Activated T-cell treated with anti-CD3 and anti-CD28 coated beads, Interleukin-2, amount 50 U/mL, for 48 hours (primary cell): ENCODE data around the gene IL1R2.

ENCODE experiments used
- DNase-seq, 2 experiments: peaks; one replicate each; pipeline ENCODE4 v3.0.0-alpha.2; 2020

IL1R2 gene

DNA sequence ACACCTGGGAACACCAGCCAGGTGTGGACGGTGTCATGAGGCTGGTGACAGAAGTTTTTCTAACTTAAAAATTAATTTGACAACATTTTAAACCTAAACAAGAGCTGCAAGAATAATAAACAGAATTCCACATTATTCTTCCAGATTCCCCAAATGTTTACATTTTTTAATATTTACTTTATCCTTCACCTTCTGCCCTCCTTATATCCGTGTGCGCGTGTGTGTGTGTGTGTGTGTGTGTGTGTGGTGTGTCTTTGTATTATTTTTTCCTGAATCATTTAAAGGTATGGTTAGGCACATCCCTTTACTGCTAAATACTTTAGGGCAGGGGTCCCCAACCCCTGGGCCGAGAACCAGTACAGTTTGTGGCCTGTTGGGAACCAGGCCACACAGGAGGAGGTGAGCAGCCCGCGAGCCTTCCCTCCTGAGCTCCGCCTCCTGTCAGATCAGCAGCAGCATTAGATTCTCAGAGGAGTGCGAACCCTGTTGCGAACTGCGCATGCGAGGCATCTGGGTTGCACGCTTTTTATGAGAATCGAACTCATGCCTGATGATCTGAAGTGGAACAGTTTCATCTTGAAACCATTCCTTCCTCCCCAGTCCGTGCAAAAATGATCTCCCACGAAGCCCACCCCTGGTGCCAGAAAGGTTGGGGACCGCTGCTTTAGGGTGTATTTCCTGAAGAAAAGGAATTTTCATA, 16.4 kb upstream of the IL1R2 start:
- DNase-seq, result no peak

DNA sequence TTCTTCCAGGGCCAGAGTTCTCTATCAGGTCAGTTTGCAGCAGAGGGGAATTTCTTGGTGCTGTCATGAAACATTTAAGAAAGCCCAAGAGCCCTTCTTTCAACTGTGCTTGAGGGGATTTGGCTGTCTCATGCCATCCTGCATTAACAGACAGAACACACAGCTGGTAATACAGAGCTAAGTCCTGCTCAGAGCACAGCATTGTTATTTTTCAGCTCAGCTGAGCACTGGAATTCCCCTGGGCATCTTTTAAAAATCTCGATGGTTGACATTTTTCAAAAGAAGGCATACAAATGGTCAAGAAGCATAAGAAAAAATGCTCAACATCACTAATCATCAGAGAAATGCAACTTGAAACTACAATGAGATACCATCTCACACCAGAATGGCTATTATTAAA, 14.9 kb upstream of the IL1R2 start:
- DNase-seq, result no peak

DNA sequence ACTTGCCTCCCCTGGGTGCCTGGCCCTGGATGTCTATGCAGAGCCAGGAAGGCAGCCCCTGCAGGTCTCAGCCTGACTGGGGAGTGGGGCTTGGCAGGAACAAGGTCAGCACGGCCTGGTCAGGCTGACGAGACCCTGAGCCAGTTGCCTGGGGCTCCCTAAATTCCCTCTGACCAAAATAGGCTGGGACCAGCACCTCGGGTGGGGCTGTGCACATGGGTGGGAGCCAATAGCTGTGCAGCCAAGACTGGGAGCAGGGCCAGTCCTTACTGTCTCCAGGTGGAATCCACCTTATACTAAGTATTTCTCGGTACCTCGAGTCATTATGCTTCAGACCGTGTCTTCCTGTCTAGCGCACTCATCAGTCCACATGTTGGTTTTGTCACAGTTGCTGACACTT, 11.4 kb upstream of the IL1R2 start:
- no peak for DNase-seq

DNA sequence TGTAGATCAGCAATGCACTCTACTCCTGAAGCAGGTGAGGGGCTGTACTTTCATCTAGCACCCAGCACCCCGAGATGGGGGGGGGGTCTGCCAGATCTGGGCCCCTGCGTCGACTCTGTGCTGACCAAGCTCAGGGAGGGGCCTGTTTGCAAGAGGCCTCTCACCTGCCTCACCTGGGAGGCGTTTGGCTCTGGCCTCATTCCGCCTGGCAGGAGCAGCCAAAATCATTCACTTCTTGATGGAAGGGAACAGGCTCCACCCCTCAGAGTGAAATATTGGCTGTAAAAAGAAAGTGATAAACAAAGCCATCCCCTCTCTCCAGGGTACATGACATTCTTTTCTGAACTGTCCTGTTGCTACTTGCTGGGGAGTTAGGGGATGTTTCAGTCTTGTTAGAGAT, 10.7 kb upstream of the IL1R2 start:
- DNase-seq, result no peak

DNA sequence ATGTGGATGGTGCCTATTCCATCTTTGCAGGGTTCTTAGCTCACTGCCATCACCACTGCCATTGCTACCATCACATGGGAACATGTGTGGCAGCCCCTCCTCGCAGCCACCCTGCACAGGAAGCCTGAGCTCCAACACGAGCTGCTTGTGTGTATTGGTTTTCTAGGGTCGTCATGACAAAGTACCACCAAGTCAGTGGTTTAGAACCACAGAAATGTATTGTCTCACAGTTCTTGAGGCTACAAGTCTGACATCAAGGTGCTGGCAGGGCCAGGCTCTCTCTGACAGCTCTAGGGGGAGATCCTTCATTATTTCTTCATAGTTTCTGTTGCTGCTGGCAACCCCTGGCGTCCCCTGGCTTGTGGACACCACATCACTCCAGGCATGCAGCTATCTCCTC, 10.3 kb upstream of the IL1R2 start:
- DNase-seq, result no peak

DNA sequence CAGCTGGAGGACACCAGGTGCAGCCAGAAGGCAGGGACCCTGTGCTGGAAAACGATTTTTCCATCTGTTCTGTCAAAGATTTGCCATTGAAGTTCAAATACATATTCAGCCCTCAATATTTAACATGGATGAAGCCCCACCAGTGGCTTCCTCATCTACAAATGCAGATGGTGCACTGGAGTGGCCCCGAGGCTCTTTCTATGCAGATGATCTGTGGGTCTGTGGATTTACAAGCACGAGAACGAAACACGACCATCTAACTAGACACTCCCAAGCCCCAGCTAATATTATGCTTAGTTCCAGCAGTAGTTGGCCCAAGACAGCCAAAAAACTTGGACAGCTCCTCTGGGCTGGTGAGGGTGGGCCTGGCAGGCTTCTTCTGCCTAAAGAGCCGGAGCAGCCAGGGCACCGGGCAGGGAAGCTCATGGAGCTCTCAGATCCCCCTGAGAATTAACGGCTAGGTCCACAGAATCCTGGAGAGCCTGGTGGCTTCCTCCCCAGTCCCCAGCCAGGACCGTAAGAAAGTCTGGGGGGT, 9.2 kb upstream of the IL1R2 start:
- DNase-seq, result no peak

DNA sequence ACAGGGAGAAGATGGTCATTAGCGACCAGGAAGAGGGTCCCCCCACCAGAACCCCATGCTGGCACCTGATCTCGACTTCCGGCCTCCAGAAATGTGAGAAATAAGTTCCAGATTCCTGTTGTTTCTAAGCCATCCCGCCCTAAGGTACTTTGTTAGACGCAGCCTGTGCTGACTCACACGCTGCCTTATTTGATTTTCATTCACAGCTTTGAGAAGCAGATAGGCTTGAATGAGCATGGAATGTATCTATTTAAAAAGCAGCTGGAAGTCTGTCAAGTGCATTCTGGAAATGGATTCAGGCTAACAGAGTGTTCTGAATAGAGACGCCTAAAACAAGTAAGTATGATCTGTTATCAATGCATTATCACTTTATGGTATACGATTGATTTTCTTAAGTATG, 8.3 kb upstream of the IL1R2 start:
- no peak for DNase-seq

DNA sequence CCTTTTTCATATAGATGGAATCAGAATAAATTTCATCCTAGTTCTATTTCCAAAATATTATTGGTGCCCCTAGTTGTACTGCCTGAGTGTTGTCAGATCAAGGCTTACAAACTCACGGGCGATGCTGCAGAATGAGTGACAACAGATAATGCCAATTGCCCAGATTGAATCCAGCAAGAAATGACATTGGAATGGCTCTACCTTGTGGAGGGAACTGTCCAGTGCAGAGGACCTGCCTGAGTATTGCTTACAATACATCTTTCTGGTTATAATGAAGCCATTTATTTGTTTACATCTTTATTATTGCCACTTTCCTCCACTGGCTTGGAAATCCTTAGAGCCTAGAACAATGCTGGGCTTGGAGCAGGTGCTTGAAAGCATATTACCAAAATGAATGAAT, 7.8 kb upstream of the IL1R2 start:
- no peak for DNase-seq

DNA sequence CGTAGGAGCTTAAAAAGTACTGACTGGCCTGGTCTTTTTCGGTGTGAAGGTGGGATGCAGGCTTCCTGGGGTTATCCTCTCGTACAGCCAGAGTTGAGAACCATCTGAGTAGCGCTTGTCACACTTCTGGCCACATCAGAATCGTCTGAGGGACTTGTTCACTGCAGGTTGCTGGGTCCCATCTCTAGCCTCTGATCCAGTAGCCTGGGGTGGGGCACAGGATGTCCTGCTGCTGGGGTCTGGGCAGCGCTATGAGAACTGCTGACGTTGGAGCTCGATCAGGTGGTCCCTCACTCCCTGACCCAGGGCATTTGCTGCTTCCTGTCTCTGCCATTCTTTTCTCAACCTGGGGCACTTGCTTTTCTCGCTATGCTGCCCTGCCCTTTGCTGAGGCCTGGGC, 7.1 kb upstream of the IL1R2 start:
- DNase-seq, result no peak

DNA sequence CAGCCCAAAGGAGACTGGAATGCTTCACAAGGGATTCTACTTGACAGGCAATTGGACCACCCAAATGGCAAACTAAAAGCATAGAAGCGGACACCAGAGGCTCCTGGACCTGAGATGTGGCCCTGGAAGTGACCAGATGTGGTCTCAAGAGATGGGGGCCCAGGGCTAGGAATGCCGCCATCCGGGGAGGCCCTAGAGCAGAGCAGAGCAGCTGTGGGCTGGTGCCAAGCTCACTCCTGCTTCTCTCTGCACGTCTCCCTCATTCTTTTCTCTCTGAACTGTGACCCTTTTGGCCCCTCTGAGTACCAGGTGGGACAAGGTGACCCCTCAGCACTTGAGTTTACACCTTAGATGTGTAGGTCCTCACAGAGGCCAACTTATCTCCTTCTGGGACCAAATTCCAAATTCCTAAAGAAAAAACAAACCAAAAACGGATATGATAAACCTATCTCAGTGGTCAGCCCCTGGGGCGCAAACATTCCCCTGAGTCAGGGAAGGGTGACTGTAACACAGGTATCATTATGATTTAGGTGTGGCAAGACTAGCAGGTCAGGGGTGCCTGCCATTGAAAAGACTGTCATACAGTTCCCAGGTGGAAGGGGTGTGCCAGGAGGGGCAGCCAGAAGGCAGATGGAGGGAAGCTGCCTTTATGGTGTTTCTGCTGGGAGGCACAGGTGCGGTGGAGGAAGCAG, 6.5 kb upstream of the IL1R2 start:
- no peak for DNase-seq

DNA sequence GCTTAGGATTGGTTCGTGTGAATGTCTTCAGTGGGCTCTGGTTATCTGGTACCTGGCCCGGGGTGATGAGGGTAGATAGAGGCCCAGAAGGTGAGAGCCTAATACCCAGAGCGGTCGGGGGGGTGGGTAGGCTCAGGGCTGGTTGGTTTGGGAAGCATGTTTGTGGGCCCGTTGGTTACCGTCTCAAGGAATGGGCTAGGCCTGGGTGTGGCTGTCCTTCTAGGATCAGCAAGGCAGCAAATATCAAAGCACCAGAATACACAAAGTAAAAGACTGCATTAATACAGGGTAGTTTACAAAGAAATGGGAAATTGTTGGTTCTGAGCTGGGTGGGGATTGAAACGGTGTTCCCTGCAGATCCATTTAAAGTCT, 6.0 kb upstream of the IL1R2 start:
- DNase-seq, result no peak

DNA sequence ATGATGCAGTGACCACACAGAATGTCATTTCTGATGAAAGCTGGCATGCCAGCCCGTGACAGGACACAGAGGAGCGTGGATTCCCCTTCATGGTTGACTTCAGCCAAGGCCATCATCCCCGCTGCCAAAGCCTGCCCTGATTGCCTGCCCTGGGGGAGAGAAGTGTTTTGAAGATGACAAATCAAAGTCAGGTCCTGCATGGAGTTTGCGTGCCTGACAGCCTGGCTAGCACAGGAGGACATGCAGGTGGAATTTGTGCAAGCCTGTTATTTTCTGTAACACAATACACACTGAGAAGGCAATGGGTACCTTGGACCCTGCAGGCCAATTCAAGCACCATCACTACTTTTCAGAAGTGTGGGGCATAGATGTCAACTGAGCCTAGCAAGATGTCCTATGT, 5.4 kb upstream of the IL1R2 start:
- no peak for DNase-seq

DNA sequence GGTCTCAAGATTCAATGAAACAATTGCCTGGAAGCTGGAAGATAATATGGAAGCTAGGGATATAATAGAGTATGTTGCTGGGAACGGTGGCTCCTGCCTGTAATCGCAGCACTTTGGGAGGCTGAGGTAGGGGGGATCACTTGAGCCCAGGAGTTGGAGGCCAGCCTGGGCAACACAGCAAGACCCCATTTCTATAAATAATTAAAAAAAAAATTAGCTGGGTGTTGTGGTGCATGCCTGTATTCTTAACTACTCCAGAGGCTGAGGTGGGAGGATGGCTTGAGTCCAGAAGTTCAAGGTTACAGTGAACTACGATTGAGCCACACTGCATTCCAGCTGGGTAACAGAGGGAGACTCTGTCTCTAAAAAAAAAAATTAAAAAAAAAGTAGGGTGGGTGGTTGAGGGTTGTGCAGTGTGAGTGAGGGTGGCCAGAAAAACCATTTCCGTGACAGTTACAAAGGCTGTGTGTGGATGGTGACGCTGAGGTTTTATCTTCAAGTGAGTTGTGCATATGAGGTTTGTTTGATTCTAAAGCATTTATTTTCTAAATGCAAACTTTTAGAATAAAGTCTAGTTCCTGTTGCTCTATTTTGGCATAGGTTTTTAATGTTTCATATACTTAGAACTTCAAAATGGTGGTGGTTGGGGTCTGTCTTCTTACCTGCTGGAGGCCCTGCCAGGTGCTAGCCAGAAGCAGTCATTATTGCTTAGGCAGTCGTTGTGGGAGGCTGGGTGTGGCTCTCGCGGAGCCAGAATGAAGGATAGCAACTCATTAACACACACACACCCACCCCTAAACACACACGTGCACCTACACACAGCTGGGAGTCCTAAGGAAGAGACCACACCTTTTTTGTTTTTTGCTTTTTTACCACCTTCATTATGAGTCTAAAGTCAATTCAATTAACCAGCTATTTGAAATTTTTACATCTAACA, 4.7 kb upstream of the IL1R2 start:
- DNase-seq, result no peak

DNA sequence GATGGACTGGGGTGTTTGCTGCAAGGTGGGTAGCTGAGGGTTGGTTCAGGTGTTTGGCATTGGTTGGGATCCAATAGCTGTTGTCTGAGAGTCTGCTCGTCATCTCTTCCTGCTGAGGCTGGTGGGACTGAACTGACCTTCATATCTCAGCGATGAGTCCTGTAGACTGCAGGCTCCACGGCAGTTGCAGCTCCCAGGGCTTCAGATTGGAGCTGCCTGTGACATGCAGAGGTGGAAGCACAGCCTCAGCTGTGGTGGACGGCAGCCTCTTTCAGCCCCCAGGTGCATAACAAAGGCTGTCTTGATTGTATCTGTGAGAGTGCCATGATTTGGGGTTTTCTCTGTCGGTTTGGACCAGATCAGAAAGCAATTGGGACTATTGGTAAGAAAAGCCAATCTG, 3.9 kb upstream of the IL1R2 start:
- no peak for DNase-seq

DNA sequence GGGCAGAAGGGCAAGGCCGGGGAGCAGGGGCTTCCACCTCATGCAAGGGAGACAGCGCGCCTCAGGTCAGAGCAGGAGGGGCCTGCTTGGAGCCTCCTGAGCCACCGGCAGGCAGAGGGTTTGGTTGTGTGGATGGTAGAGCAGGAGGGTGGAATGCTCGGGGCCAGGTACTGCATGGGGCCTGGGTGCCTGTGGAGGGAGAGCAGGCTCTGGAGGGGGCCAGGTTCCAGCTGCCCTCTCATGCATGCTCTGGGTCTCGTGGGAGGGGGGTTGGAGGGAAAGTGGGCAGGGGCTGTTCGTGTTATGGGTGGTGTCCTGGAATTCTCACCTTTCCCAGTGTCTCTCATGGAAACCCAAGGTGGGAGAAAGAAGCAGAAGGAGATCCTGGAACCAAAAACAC, 3.2 kb upstream of the IL1R2 start:
- no peak for DNase-seq

DNA sequence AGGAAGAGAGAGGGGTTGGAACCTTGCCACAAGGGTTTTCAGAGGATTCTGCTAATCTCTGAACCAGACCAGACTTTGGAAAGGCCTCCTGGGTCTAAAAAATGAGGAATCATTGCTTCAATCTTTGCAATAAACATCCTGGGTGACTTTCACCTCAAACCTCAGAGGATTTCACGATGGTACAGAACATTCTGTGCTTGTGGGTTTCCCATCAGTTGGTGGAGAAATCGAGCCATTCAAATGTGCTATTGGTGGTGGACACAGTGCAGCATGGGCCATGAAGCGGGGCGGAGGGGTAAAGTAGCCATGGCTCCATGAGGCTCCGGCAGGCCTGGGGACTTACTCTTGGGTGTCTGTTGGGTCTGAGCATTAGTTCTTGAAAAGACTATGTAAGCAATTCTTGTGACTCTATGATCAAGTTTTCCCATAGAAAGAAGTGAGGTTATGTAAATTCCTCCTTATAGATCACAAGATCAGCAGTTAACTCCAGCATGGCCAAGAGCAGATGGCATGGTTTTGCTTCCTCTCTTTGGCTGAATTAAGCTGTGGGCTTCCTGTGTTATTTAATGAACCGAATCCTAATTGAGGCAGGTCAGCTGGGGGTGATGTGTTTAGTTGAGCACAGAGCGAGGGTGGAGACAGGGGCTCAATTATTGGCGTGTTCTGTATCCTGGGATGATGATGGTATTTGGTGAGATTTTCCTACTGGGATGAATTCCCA, 1.9 kb upstream of the IL1R2 start:
- DNase-seq, result no peak

DNA sequence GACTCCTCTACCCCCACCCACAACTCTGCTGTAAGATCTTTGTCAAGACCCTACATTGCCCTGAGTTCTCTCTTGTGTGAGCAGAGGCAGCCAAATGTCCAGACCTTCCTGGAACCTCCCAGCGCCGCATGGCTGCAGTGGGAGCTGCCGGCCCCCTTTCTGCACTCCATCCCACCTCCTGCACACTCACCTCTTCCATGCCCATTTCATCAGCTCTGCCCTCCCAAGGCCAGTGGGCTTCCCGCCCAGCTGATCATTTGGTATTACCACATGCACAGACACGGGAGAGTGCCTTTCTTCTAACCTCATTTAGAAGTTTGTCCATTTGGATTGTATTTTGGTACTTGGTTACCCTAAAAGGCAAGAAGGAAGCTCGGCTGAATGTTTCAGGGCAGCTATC, 2.0 kb downstream of the IL1R2 start:
- no peak for DNase-seq

DNA sequence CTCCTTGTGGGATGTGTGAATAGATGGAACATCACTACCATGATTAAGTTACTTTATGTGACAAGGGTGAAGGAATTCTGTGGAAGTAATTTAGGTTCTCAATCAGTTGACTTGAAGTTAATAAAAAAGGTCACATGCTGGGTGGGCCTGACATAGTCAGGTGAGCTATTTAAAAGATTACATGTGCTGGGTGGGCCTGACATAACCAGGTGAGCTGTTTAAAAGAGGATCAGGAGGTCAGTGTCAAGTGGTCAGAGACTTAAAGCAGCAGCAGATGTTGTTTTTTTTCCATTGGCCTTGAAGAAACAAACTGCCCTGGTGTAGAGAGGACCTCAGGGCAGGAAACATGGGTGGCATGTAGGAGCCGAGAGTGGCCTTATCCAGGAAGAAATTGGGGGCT, 3.3 kb downstream of the IL1R2 start:
- no peak for DNase-seq

DNA sequence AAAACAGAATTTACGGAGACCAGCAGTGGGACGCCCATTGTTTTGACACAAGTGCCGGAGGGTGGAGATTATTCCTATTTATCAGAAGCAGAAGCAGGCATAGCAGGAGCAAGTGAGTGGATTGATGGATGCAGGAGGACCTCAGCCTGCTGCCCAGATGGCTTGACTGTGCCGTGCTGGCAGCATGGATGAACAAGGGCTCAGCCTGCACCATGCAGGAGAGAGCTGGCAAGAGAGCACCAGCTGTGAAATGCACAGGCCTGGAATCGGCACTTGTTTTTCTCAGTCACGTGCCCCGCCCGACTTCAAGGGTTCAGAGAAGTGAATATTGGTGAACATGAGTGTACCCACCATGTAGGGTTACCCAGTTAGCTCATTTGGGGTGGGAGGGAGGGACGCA, 4.0 kb downstream of the IL1R2 start:
- DNase-seq, result no peak

DNA sequence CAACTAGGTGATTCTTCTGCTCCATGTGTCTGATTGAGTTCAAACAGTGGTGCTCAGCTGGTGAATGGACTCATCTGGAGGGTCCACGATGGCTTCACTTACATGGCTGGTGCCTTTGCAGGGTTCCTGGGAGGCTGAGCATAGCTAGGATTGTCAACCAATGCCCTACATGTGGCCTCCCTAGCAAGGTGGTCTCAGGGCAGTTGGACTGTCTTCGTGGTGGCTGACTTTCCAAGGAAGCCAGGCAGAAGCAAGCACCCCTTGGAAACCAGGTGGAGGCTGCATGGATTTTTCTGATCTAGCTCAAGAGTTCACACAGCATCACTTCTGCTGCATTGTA, 6.8 kb downstream of the IL1R2 start:
- no peak for DNase-seq

DNA sequence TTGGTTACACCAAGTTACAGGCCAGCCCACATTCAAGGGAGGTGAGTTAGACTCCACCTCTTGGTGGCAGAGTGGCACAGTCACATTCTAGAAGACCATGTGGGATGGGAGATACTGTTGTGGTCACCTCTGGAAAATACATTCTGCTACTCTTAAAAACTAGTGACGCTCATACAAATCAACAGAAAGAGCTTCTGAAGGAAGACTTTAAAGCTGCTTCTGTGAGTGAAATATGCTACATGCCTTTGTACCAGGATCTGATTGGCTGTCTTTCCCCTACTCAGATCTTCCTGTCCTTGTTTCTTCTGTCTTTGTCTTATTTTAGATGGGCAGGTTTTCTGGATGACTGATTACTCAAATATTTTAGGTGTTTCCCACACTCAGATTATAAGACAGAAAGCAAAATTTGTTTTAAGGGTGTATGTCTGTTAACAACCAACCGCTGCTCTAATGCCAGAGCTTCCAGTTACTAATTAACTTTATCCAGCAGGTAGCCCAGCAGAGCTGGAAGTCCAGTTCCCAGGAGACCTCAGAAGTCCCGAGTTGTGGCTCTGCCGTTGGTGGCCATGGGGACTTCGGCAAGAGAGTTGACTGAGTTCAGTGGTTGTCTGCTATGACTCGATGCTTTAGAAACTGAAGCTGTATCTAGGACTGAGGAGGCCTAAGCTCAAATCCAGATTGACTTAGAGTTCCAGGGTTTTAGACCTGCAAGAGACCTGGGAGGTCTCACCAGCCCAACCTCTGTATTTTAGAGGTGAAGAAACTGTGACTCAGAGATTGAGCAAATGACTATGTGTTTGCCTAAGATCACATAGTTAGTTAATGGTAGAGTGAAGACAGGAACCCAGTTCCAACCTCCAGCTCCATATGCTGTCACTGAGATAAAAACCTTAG, 7.4 kb downstream of the IL1R2 start:
- DNase-seq, result peak; percentile 73

DNA sequence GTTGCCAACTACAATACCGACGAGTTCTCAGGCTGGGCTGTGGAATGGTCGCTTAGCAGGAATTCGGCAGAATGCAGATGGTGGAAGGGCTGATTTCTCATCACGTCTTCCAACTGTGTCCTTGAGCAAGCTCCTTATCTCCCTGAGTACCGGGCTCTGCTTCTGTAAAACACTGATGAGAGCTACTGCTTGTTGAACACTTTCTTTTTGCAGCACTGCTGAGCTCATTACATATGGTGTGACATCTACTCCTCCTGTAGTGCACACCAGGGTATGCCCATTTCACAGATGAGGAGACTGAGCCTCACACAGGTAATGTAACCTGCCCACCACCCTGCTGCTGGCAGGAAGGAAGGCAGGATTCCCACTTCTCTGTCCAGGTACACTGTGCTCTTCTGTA, 8.3 kb downstream of the IL1R2 start:
- DNase-seq, result no peak
